22Rv1 (cell line): ENCODE results near the gene DCDC2B.

Experiments used
- H3K27ac ChIP-seq: fragments of 450-650 bp; 2 replicates; pipeline ENCODE4 v1.5.1; 2017
- ZFX ChIP-seq: fragments of 450-650 bp; IDR thresholded peaks from 2 replicates; pipeline ENCODE4 v1.6.1; 2017; ENCODE audit warnings: antibody characterized with exemption, borderline replicate concordance
- TF ChIP-seq, protein P1 (sequence below): fragments of 450-650 bp; IDR thresholded peaks from 2 replicates; pipeline ENCODE4 v1.5.1; 2017; ENCODE audit warnings: mild to moderate bottlenecking

DCDC2B gene

DNA sequence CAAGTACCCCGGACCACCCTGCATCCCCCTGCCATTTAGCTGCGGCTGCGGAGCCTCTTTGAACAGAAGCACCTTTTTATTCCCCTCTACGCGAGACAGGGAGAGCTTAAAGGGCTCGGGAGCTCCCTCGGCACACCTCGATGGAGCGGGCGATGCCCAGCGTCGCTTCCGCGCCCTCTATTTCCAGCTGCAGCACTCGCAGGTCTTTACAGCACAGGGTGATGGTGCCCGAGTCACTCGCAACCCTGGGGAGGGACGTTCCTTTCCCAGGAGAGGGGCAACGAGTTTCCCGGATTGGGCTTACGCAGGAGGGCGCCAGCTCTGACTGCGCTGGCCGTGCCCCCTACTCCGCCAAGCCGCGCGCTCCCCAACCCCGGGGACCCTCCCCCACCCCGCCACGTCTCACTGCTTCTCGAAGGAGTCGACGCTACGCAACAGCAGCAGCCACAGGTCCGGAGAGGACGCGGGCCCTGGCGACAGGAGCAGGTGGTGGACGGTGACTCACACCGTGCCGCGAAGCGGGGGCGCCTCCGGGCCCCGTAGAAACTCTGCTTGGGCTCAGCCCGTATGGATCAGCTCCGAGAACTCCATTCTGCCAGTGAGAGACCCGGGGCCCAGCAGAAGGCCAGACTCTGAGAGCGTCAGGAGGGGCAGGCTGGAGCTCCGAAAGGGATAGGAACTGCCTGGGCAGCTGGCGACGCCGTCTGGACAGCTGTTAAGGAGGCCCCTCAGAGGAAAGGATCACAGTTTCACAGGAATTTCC lies 32.3 kb downstream of the DCDC2B start:
- TF ChIP-seq ZFX: no peak
- TF ChIP-seq, protein P1, sequence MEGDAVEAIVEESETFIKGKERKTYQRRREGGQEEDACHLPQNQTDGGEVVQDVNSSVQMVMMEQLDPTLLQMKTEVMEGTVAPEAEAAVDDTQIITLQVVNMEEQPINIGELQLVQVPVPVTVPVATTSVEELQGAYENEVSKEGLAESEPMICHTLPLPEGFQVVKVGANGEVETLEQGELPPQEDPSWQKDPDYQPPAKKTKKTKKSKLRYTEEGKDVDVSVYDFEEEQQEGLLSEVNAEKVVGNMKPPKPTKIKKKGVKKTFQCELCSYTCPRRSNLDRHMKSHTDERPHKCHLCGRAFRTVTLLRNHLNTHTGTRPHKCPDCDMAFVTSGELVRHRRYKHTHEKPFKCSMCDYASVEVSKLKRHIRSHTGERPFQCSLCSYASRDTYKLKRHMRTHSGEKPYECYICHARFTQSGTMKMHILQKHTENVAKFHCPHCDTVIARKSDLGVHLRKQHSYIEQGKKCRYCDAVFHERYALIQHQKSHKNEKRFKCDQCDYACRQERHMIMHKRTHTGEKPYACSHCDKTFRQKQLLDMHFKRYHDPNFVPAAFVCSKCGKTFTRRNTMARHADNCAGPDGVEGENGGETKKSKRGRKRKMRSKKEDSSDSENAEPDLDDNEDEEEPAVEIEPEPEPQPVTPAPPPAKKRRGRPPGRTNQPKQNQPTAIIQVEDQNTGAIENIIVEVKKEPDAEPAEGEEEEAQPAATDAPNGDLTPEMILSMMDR: no peak
- peak overlapping the region; percentile 70 for H3K27ac ChIP-seq

DNA sequence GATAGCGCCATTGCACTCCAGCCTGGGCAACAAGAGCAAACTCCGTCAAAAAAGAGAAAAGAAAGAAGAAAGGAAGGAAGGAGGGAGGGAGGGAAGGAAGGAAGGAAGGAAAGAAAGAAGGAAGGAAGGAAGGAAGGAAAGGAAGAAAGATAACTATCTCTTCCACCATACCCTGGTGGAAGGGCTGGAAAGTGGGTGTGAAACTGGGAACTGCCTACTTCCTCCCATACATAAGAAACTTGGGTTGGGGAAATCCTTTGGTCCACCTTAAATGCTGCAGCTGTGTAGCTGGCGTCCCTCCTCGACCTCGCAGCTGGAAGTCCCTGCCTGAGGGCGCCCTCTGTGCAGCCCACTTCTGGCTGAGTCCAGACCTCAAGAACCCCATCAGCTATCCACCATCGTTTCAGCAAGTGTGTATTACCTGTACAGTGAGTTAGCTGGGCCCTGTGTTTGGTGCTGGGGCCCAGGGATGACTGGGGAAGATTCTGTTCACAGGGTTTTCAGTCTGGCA lies 33.5 kb downstream of the DCDC2B start:
- no peak overlapping the region for H3K27ac ChIP-seq
- TF ChIP-seq, protein P1: no peak

DNA sequence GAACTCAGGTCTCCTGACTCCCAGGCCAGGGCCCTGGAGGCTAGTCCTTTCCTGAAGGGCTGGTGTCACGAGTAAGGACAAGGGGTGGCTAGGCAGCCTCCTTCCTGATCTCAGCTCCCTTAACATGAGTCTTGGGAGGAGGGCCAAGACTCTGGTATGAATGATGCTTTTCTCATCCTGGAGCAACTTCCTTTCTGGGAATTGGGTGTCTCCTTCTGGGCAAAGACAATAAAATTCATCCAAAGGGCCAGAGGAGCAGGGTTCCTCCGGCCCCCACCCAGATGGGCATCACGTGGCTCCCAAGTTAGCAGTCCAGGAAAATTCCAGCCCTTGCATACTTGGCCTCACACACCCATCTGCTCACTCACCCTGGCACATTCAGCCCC lies 38.0 kb downstream of the DCDC2B start, which contains the start of gene FAM167B:
FAM167B (plus strand) TSS at position 335 of the 386 bp plus-strand sequence. CDS start 200 bp downstream, outside the sequence.
- no peak within 1 kb of the TSS for H3K27ac ChIP-seq

DNA sequence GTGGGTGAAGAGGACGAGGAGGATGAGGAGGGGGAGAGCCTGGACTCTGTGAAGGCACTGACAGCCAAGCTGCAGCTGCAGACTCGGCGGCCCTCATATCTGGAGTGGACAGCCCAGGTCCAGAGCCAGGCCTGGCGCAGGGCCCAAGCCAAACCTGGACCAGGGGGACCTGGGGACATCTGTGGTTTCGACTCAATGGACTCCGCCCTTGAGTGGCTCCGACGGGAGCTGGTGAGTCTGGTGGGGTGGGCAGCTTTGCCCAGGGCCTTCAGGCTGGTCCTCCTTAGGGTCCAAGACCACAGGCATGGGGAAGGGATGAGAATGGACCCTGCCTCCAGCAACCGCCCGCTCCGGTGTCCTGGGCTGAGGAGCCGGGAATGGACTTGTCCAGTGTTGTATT lies 38.6 kb downstream of the DCDC2B start:
- H3K27ac ChIP-seq: no peak overlapping the region
- TF ChIP-seq, protein P1: no peak
- TF ChIP-seq ZFX: no peak

More for the DNA sequence above, 38.0 kb downstream of the DCDC2B start, which contains the start of gene FAM167B:
- TF ChIP-seq, protein P1: no peak
- TF ChIP-seq ZFX: no peak

DNA sequence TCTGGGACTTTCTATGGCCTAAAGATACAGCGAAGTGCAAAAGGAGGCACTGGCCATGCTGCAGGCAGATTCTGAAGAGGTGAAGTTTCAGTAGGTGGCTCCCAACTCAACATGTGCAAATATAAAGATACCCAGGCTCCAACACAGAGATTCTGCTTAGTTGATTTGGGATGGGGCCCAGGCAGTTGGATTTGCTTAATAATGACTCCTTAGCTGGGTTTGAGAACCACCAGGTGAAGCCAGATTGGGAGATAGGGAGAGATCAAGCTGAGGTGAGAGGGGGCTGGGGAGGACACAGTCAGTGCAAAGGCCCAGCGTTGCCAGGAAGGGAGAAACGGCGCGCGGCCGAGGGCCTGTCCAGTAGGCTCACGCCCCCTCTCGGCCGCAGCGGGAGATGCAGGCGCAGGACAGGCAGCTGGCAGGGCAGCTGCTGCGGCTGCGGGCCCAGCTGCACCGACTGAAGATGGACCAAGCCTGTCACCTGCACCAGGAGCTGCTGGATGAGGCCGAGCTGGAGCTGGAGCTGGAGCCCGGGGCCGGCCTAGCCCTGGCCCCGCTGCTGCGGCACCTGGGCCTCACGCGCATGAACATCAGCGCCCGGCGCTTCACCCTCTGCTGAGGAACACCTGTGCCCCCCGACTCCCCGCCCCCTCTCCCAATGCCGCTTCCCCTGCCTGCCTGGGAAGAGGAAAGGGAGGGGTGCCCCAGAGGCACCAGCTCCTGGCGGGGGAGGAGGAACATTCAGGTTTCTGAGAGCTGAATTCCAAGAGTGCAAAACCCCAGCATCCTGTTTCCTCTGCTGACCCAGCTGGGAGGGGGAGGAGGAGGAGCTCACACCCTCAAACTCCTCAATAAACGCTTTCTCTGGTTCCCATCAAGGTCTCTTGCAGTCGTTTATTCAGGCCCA lies 39.3 kb downstream of the DCDC2B start:
- H3K27ac ChIP-seq: no peak overlapping the region
- TF ChIP-seq, protein P1: peak; percentile 94
- no peak for TF ChIP-seq ZFX

DNA sequence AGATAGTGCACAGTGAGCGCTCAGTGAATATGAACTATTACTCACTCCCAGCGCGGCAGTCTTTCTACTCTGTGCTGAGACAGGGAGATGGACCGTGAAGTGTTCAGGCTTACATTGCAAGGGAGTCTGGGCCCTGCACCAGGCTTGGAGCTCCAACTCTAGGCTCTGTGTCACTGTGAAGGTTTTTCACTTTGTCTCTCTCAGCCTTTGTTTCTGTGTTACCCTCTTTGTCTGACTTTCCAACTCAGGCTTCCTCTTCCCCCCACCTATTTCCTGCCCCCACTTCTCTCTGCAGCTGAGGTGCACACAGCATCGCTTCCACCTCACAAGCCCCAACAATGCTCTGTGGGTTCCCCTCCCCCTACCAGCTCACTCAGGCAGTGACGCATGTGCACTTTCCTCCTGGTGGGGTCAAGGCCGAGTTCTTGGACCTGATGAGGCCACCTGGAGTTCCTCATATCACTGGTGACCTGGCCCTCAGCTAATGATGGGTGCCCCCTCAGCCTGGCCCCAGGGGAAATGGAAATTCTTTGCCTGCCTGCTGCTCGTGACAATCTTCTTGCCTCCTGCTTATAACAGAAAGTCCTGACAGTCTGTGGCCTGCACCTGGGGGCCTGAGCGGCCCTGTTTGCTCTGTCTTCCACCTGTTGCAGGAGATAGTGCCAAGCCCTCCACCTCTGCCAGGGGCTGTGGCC lies 41.1 kb downstream of the DCDC2B start:
- H3K27ac ChIP-seq: no peak overlapping the region
- TF ChIP-seq, protein P1: no peak
- TF ChIP-seq ZFX: no peak
